ENCODE results near the gene DMWD.
"Not testable (repeated sequence)": the region's sequence is repeated elsewhere in the genome, so short reads cannot be mapped to it uniquely, and the experiment has no call there.

DMWD gene

DNA sequence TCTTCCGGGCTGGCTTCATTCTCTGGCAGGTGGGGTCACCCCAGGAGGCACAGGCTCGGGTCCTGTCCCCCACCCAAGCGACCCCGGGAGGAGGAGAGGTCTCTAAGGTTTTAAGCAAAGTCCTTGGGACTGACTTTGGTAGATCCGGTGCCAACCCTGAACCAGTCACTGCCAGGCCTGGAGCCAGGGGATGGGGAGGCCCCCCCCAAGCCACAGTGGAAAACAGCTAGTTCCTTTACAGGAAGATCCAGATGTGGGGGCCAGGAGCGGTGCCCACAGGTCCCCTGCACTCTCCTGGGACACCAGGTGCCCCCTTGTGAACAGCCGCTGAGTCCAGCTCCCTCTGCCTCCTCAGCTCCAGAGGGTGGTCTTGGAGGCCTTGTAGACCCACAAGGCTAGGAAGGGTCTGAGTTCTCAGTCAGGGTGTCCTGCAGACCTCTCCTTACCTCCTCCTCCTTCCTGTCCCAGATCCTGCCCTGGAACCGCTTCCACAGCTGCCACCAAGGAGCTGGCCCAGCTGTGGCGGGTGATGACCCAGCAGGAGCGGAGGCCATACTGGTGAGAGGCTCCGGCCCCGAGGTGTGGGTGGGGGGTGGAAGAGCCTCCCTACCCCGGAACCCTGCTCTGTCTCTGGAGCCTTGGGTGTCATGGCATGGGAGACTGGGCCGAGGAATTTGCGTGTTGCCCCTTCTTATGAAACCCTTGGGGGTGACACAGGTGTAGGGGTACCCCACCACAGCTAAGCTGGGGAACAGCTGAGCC lies 29.6 kb downstream of the DMWD start:
- Histone ChIP-seq H3K27me3 (ENCODE audit: control insufficient read depth, insufficient read depth, low read length) (no peaks in the 10 kb centered on the region), H3K4me3 (ENCODE audit: low read depth, low read length) (no peak overlapping the region), H3K9me3 (ENCODE audit: control insufficient read depth, insufficient read depth, low read length) (no peaks in the 10 kb centered on the region), H3K27ac (ENCODE audit: low read depth, low read length) (no peak overlapping the region), H3K4me1 (ENCODE audit: control insufficient read depth, insufficient read depth, low read length) (peaks cover 28% of the 10 kb centered on the region), H3K9ac (ENCODE audit: low read depth, low read length) (no peak overlapping the region), H3K36me3 (ENCODE audit: control insufficient read depth, insufficient read depth, low read length) (no peaks in the 10 kb centered on the region)

- H3K27me3 ChIP-seq (ENCODE audit: control insufficient read depth, insufficient read depth, low read length), result peaks cover 3% of the 10 kb centered on the region; the same call in 1 of the 2 replicates
- H3K27ac ChIP-seq (ENCODE audit: low read depth, low read length), result no peak overlapping the region
- H3K36me3 ChIP-seq (ENCODE audit: control insufficient read depth, insufficient read depth, low read length), result no peaks in the 10 kb centered on the region
- no peak overlapping the region for H3K9ac ChIP-seq (ENCODE audit: low read depth, low read length)
- no peak overlapping the region for H3K4me3 ChIP-seq (ENCODE audit: low read depth, low read length)
- no peaks in the 10 kb centered on the region for H3K9me3 ChIP-seq (ENCODE audit: control insufficient read depth, insufficient read depth, low read length)
- peaks cover 22% of the 10 kb centered on the region for H3K4me1 ChIP-seq (ENCODE audit: control insufficient read depth, insufficient read depth, low read length)
Observed at GRCh38 chr19:45761714-45762113, 30.9 kb downstream of the DMWD start.

- no peaks in the 10 kb centered on the region for H3K9me3 ChIP-seq (ENCODE audit: control insufficient read depth, insufficient read depth, low read length)
- peaks cover 4% of the 10 kb centered on the region for H3K4me1 ChIP-seq (ENCODE audit: control insufficient read depth, insufficient read depth, low read length)
- H3K36me3 ChIP-seq (ENCODE audit: control insufficient read depth, insufficient read depth, low read length), result no peaks in the 10 kb centered on the region
- H3K27ac ChIP-seq (ENCODE audit: low read depth, low read length), result no peak overlapping the region
- H3K4me3 ChIP-seq (ENCODE audit: low read depth, low read length), result no peak overlapping the region
- peaks cover 3% of the 10 kb centered on the region; the same call in 1 of the 2 replicates for H3K27me3 ChIP-seq (ENCODE audit: control insufficient read depth, insufficient read depth, low read length)
- H3K9ac ChIP-seq (ENCODE audit: low read depth, low read length), result no peak overlapping the region
Observed at GRCh38 chr19:45758921-45759320, 33.7 kb downstream of the DMWD start.

DNA sequence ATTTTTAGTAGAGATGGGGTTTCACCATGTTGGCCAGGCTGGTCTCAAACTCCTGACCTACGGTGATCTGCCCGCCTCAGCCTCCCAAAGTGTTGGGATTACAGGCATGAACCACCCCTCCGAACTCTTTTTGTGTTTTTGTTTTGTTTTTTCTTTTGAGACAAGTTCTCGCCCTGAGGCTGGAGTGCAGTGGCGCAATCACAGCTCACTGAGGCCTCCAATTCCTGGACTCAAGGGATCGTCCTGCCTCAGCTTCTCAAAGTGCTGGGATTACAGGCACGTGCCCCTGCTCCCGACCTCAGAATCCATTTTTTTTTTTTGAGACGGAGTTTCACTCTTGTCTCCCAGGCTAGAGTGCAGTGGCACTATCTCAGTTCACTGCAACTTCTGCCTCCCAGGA lies 35.0 kb downstream of the DMWD start:
- H3K27ac ChIP-seq (ENCODE audit: low read depth, low read length), result no peak overlapping the region

GRCh38 chr19:45754323-45754722 lies 38.3 kb downstream of the DMWD start:
- Histone ChIP-seq H3K27me3 (ENCODE audit: control insufficient read depth, insufficient read depth, low read length) (peaks cover 3% of the 10 kb centered on the region; the same call in 1 of the 2 replicates), H3K36me3 (ENCODE audit: control insufficient read depth, insufficient read depth, low read length) (no peaks in the 10 kb centered on the region), H3K9ac (ENCODE audit: low read depth, low read length) (no peak overlapping the region), H3K9me3 (ENCODE audit: control insufficient read depth, insufficient read depth, low read length) (no peaks in the 10 kb centered on the region), H3K27ac (ENCODE audit: low read depth, low read length) (no peak overlapping the region), H3K4me1 (ENCODE audit: control insufficient read depth, insufficient read depth, low read length) (0 out of 2 replicates have a peak, but pooled peaks cover 3% of the 10 kb centered on the region), H3K4me3 (ENCODE audit: low read depth, low read length) (no peak overlapping the region)

More for the DNA sequence above, 35.0 kb downstream of the DMWD start:
- no peak overlapping the region for H3K9ac ChIP-seq (ENCODE audit: low read depth, low read length)
- no peaks in the 10 kb centered on the region for H3K36me3 ChIP-seq (ENCODE audit: control insufficient read depth, insufficient read depth, low read length)
- H3K27me3 ChIP-seq (ENCODE audit: control insufficient read depth, insufficient read depth, low read length), result peaks cover 3% of the 10 kb centered on the region; the same call in 1 of the 2 replicates
- H3K4me1 ChIP-seq (ENCODE audit: control insufficient read depth, insufficient read depth, low read length), result 0 out of 2 replicates have a peak, but pooled peaks cover 3% of the 10 kb centered on the region
- no peaks in the 10 kb centered on the region for H3K9me3 ChIP-seq (ENCODE audit: control insufficient read depth, insufficient read depth, low read length)
- H3K4me3 ChIP-seq (ENCODE audit: low read depth, low read length), result no peak overlapping the region

DNA sequence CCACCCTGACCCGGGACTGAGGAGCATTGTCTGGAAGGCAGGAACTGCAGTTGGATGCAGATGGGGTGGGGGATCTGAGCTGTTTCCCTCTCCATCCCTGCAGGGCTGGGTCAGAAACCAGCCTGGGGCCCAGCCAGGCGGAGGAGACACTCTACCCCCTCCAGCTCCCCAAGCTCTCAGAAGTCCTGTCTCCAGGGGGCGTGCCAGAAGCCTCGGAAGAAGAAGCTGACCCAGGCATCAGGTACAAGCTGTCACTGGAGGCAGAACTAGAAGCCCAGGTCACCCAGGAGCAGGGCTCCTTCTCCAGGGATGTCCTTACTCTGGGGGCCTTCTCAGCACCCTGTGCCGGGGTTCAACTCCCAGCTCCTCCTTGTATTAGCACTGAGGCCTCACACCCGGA lies 39.1 kb downstream of the DMWD start:
- Histone ChIP-seq H3K4me1 (ENCODE audit: control insufficient read depth, insufficient read depth, low read length) (0 out of 2 replicates have a peak, but pooled peaks cover 3% of the 10 kb centered on the region), H3K4me3 (ENCODE audit: low read depth, low read length) (no peak overlapping the region), H3K9me3 (ENCODE audit: control insufficient read depth, insufficient read depth, low read length) (no peaks in the 10 kb centered on the region), H3K36me3 (ENCODE audit: control insufficient read depth, insufficient read depth, low read length) (no peaks in the 10 kb centered on the region), H3K27ac (ENCODE audit: low read depth, low read length) (no peak overlapping the region), H3K9ac (ENCODE audit: low read depth, low read length) (no peak overlapping the region), H3K27me3 (ENCODE audit: control insufficient read depth, insufficient read depth, low read length) (peaks cover 3% of the 10 kb centered on the region; the same call in 1 of the 2 replicates)

DNA sequence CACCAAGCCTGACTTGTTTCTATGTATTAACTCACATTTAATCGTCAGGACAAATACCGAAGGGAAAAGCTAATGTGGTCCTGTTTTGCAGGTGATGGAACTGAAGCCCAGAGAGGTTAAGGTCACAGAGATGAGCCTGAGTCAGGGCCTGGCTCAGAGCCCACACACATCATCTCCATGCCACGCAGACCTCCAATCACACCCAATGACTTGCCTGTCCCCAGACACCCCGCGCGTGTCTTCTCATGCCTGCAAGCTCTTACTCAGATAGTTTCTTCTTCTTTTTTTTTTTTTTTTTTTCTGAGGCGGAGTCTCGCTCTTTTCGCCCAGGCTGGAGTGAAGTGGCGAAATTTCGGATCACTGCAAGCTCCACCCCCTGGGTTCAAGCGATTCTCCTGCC lies 40.0 kb downstream of the DMWD start:
- Histone ChIP-seq H3K4me3 (ENCODE audit: low read depth, low read length) (no peak overlapping the region), H3K36me3 (ENCODE audit: control insufficient read depth, insufficient read depth, low read length) (no peaks in the 10 kb centered on the region), H3K9me3 (ENCODE audit: control insufficient read depth, insufficient read depth, low read length) (no peaks in the 10 kb centered on the region), H3K9ac (ENCODE audit: low read depth, low read length) (no peak overlapping the region), H3K27me3 (ENCODE audit: control insufficient read depth, insufficient read depth, low read length) (peaks cover 3% of the 10 kb centered on the region; the same call in 1 of the 2 replicates), H3K4me1 (ENCODE audit: control insufficient read depth, insufficient read depth, low read length) (0 out of 2 replicates have a peak, but pooled peaks cover 3% of the 10 kb centered on the region), H3K27ac (ENCODE audit: low read depth, low read length) (no peak overlapping the region)

- H3K4me3 ChIP-seq (ENCODE audit: low read depth, low read length); H3K27me3 ChIP-seq (ENCODE audit: control insufficient read depth, insufficient read depth, low read length); H3K9me3 ChIP-seq (ENCODE audit: control insufficient read depth, insufficient read depth, low read length); H3K9ac ChIP-seq (ENCODE audit: low read depth, low read length); H3K27ac ChIP-seq (ENCODE audit: low read depth, low read length); H3K4me1 ChIP-seq (ENCODE audit: control insufficient read depth, insufficient read depth, low read length); H3K36me3 ChIP-seq (ENCODE audit: control insufficient read depth, insufficient read depth, low read length): not testable (repeated sequence)
Observed at GRCh38 chr19:45751483-45751882, 41.2 kb downstream of the DMWD start.

- Histone ChIP-seq H3K36me3 (ENCODE audit: control insufficient read depth, insufficient read depth, low read length) (no peaks in the 10 kb centered on the region), H3K27ac (ENCODE audit: low read depth, low read length) (no peak overlapping the region), H3K9me3 (ENCODE audit: control insufficient read depth, insufficient read depth, low read length) (no peaks in the 10 kb centered on the region), H3K9ac (ENCODE audit: low read depth, low read length) (no peak overlapping the region), H3K27me3 (ENCODE audit: control insufficient read depth, insufficient read depth, low read length) (no peaks in the 10 kb centered on the region), H3K4me1 (ENCODE audit: control insufficient read depth, insufficient read depth, low read length) (no peaks in the 10 kb centered on the region), H3K4me3 (ENCODE audit: low read depth, low read length) (no peak overlapping the region)
Observed at GRCh38 chr19:45747513-45747912, 45.1 kb downstream of the DMWD start.

DNA sequence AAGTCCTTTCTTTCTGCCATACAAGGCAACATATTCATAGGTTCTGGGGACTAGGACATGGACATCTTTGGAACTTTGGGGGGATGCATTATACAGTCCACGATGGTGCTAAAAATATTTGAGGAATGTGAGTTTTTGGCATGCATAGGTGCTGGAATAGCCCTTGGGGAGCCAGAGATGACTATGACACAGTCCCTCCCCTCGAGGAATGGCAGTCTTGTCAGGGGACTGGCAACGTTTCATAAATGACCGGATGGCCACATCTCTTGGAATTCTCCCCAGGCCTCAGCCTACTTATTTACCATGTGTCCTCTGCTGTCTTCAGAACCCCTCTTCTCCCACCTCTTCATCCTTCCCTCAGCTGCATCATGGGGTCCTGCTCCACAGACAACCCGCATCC lies 45.8 kb downstream of the DMWD start:
- no peak overlapping the region for H3K27ac ChIP-seq (ENCODE audit: low read depth, low read length)
- no peaks in the 10 kb centered on the region for H3K4me1 ChIP-seq (ENCODE audit: control insufficient read depth, insufficient read depth, low read length)
- no peaks in the 10 kb centered on the region for H3K27me3 ChIP-seq (ENCODE audit: control insufficient read depth, insufficient read depth, low read length)
- no peaks in the 10 kb centered on the region for H3K9me3 ChIP-seq (ENCODE audit: control insufficient read depth, insufficient read depth, low read length)
- no peaks in the 10 kb centered on the region for H3K36me3 ChIP-seq (ENCODE audit: control insufficient read depth, insufficient read depth, low read length)
- H3K4me3 ChIP-seq (ENCODE audit: low read depth, low read length), result no peak overlapping the region
- H3K9ac ChIP-seq (ENCODE audit: low read depth, low read length), result no peak overlapping the region

DNA sequence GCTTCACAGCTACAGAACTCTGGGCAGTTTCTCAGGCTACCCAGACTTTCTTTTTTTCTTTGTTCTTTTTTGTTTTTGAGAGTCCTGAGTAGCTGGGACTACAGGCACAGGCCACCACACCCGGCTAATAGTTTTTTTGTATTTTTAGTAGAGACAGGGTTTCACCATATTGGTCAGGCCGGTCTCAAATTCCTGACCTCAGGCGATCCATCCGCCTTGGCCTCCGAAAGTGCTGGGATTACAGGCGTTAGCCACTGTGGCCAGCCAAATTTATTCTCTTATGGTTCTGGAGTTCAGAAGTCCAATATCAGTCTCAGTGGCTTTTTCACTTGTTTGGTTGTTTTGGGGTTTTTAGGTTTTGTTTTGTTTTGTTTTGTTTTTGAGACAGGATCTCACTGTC lies 47.0 kb downstream of the DMWD start:
- no peak overlapping the region for H3K4me3 ChIP-seq (ENCODE audit: low read depth, low read length)
- no peaks in the 10 kb centered on the region for H3K27me3 ChIP-seq (ENCODE audit: control insufficient read depth, insufficient read depth, low read length)
- no peak overlapping the region for H3K27ac ChIP-seq (ENCODE audit: low read depth, low read length)
- H3K9ac ChIP-seq (ENCODE audit: low read depth, low read length), result no peak overlapping the region
- no peaks in the 10 kb centered on the region for H3K36me3 ChIP-seq (ENCODE audit: control insufficient read depth, insufficient read depth, low read length)
- no peaks in the 10 kb centered on the region for H3K4me1 ChIP-seq (ENCODE audit: control insufficient read depth, insufficient read depth, low read length)
- no peaks in the 10 kb centered on the region for H3K9me3 ChIP-seq (ENCODE audit: control insufficient read depth, insufficient read depth, low read length)

Measured in HUES48 (cell line).